ENCODE measurements around the gene COX4I1.

Gene COX4I1

GRCh38 chr16:85820604-85821372 lies 21.3 kb downstream of the COX4I1 start:
- Histone ChIP-seq H3K36me3 (ENCODE audit: control insufficient read depth in 1 of 2, insufficient read depth in 2 of 2, low read length in 2 of 2) (no peaks in the 10 kb centered on the region), H3K27ac (ENCODE audit: low read depth, low read length) (no peak overlapping the region), H3K4me3 (ENCODE audit: low read depth in 1 of 2, low read length in 2 of 2) (no peak overlapping the region), H3K4me1 (ENCODE audit: control insufficient read depth in 1 of 2, insufficient read depth in 2 of 2, low read length in 2 of 2) (peaks cover 4% of the 10 kb centered on the region in 2 donors), H3K27me3 (ENCODE audit: control insufficient read depth in 1 of 2, insufficient read depth in 2 of 2, low read length in 2 of 2) (no peaks in the 10 kb centered on the region), H3K9me3 (ENCODE audit: control insufficient read depth in 1 of 2, low read length in 2 of 2) (no peaks in the 10 kb centered on the region), H3K9ac (ENCODE audit: low read depth in 1 of 2, low read length in 2 of 2) (peak overlapping the region in 1 of 2 donors; percentile 18)

DNA sequence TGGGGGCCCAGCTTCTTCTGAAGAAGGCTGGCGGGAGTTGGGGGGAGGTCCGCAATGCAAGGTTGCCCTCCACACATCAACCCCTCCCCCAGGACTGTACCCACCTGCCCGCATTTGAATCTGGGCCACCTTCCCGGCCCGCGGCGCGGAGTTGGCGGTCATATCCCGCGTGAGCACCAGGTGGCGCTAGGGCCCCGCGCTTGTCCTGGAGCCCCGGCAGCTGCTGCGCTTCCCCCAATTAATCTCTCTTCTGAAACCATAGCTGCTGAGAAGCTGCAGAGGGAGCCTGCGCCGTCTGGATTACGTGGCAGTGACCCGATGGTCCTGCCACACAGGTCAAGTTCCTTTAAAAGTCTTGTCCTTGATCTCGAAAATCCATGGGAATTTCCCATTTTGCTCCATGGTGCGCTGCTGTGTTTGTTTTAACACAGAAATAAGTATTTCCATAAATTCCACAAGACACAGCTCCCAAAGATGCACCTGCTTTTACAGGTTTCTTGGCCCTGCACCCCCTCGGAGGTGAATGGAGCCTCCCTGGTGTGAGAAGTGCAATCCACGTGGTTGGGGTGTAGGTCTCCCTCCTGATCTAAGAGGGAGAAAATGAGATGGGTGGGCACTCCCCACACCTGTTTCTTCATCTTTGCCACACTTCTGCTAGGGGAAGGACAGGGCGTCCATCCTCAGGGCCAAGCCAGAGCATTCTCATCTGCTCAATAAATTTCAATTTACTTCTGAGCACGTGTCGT lies 22.1 kb downstream of the COX4I1 start:
- peaks cover 4% of the 10 kb centered on the region in 2 donors for H3K4me1 ChIP-seq (ENCODE audit: control insufficient read depth in 1 of 2, insufficient read depth in 2 of 2, low read length in 2 of 2)
- H3K9me3 ChIP-seq (ENCODE audit: control insufficient read depth in 1 of 2, low read length in 2 of 2) = no peaks in the 10 kb centered on the region
- H3K27me3 ChIP-seq (ENCODE audit: control insufficient read depth in 1 of 2, insufficient read depth in 2 of 2, low read length in 2 of 2) = no peaks in the 10 kb centered on the region
- no peak overlapping the region for H3K27ac ChIP-seq (ENCODE audit: low read depth, low read length)
- H3K4me3 ChIP-seq (ENCODE audit: low read depth in 1 of 2, low read length in 2 of 2) = no peak overlapping the region
- peak overlapping the region in 1 of 2 donors; percentile 18 for H3K9ac ChIP-seq (ENCODE audit: low read depth in 1 of 2, low read length in 2 of 2)
- no peaks in the 10 kb centered on the region for H3K36me3 ChIP-seq (ENCODE audit: control insufficient read depth in 1 of 2, insufficient read depth in 2 of 2, low read length in 2 of 2)

GRCh38 chr16:85822145-85822544 lies 22.6 kb downstream of the COX4I1 start:
- H3K27ac ChIP-seq (ENCODE audit: low read depth, low read length) = no peak overlapping the region
- no peak overlapping the region for H3K9ac ChIP-seq (ENCODE audit: low read depth in 1 of 2, low read length in 2 of 2)
- no peak overlapping the region for H3K4me3 ChIP-seq (ENCODE audit: low read depth in 1 of 2, low read length in 2 of 2)
- no peaks in the 10 kb centered on the region for H3K9me3 ChIP-seq (ENCODE audit: control insufficient read depth in 1 of 2, low read length in 2 of 2)
- no peaks in the 10 kb centered on the region for H3K36me3 ChIP-seq (ENCODE audit: control insufficient read depth in 1 of 2, insufficient read depth in 2 of 2, low read length in 2 of 2)
- no peaks in the 10 kb centered on the region for H3K27me3 ChIP-seq (ENCODE audit: control insufficient read depth in 1 of 2, insufficient read depth in 2 of 2, low read length in 2 of 2)
- peaks cover 4% of the 10 kb centered on the region in 2 donors for H3K4me1 ChIP-seq (ENCODE audit: control insufficient read depth in 1 of 2, insufficient read depth in 2 of 2, low read length in 2 of 2)

DNA sequence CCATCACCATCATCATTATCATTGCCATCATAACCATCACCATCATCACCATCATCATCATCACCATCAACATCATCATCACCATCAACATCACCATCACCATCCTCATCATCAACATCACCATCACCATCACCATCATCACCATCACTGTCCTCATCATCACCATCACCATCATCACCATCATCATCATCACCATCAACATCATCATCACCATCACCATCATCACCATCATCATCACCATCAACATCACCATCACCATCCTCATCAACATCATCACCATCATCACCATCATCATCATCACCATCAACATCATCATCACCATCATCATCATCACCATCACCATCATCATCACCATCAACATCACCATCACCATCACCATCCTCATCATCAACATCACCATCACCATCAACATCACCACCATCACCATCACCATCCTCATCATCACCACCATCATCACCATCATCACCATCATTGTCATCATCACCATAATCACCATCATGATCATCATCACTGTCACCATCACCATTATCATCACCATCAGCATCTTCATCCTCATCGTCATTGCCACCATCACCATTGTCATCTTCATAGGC lies 23.9 kb downstream of the COX4I1 start:
- H3K9me3 ChIP-seq (ENCODE audit: control insufficient read depth in 1 of 2, low read length in 2 of 2) = no peaks in the 10 kb centered on the region
- H3K27me3 ChIP-seq (ENCODE audit: control insufficient read depth in 1 of 2, insufficient read depth in 2 of 2, low read length in 2 of 2) = no peaks in the 10 kb centered on the region
- H3K9ac ChIP-seq (ENCODE audit: low read depth in 1 of 2, low read length in 2 of 2) = no peak overlapping the region
- H3K4me3 ChIP-seq (ENCODE audit: low read depth in 1 of 2, low read length in 2 of 2) = no peak overlapping the region
- no peak overlapping the region for H3K27ac ChIP-seq (ENCODE audit: low read depth, low read length)
- peaks cover 4% of the 10 kb centered on the region in 2 donors for H3K4me1 ChIP-seq (ENCODE audit: control insufficient read depth in 1 of 2, insufficient read depth in 2 of 2, low read length in 2 of 2)
- H3K36me3 ChIP-seq (ENCODE audit: control insufficient read depth in 1 of 2, insufficient read depth in 2 of 2, low read length in 2 of 2) = no peaks in the 10 kb centered on the region

DNA sequence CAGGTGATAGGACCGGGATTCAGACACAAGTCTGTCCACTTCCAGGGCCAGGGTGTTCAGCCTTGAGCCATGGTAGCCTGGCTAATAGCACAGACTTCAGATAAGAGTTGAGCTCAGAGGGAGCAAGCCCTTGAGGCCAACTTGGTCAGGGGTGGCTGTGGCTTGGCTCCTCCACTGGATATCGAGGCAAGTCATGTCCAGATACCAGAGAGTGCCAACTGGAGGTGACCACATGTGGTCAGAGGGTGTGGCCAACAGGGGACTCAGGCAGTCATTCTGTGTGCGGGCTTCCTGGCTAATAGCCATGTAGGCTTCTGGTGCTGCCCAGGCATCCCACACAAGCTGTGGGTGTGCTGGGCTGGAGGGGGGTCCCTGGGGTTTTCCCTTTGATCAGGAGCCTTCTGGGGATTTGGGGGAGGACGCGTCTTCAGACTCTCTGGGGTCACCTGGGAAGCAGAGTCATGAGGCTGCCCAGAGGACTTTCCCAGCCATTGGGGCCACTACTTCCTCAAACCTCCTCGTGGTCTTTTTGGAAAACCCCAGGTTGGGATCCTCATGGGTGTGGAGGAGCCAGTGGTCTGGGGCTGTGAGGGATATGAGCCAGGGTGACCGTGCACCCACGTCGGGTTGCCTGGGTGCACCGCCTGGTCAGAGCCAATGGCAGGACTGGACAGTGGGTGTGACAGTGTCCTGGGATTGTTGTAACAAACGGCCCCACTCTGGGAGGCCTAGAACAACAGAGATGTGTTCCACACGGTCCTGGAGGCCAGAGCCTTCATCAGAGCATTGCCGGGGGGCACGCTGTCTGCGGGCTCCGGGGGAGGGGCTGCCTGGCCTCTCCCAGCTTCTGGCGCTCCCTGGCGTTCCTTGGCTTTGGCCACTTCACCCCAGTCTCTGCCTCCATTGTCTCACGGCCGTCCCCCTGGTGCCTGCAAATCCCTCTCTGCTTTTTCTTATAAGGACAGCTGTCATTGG lies 25.0 kb downstream of the COX4I1 start:
- H3K9me3 ChIP-seq (ENCODE audit: control insufficient read depth in 1 of 2, low read length in 2 of 2) = no peaks in the 10 kb centered on the region
- H3K9ac ChIP-seq (ENCODE audit: low read depth in 1 of 2, low read length in 2 of 2) = no peak overlapping the region
- no peaks in the 10 kb centered on the region for H3K36me3 ChIP-seq (ENCODE audit: control insufficient read depth in 1 of 2, insufficient read depth in 2 of 2, low read length in 2 of 2)
- no peak overlapping the region for H3K27ac ChIP-seq (ENCODE audit: low read depth, low read length)
- no peak overlapping the region for H3K4me3 ChIP-seq (ENCODE audit: low read depth in 1 of 2, low read length in 2 of 2)
- H3K27me3 ChIP-seq (ENCODE audit: control insufficient read depth in 1 of 2, insufficient read depth in 2 of 2, low read length in 2 of 2) = no peaks in the 10 kb centered on the region
- H3K4me1 ChIP-seq (ENCODE audit: control insufficient read depth in 1 of 2, insufficient read depth in 2 of 2, low read length in 2 of 2) = peaks cover 4% of the 10 kb centered on the region in 2 donors

DNA sequence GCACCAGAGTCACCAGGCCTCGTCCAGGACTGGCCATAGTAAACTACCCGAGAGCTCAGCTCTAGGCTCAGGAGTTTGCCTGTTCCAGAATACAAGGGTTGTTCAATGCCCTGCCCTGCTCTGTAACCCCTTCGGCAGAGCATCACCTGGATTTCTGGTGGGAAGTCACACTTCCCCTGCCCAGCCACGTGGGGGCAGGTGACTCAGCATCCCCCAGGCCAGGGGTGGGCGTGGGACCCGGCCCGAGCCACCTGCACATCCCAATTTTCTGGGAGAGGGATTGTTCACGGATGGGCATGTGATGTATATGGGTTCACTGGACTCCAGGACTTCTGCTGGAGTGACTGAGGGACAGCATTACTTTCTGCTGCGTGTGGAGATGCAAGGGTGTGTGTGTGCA lies 25.8 kb downstream of the COX4I1 start:
- no peaks in the 10 kb centered on the region for H3K9me3 ChIP-seq (ENCODE audit: control insufficient read depth in 1 of 2, low read length in 2 of 2)
- H3K27me3 ChIP-seq (ENCODE audit: control insufficient read depth in 1 of 2, insufficient read depth in 2 of 2, low read length in 2 of 2) = no peaks in the 10 kb centered on the region
- no peak overlapping the region for H3K4me3 ChIP-seq (ENCODE audit: low read depth in 1 of 2, low read length in 2 of 2)
- H3K9ac ChIP-seq (ENCODE audit: low read depth in 1 of 2, low read length in 2 of 2) = no peak overlapping the region
- H3K36me3 ChIP-seq (ENCODE audit: control insufficient read depth in 1 of 2, insufficient read depth in 2 of 2, low read length in 2 of 2) = no peaks in the 10 kb centered on the region
- peaks cover 4% of the 10 kb centered on the region in 2 donors for H3K4me1 ChIP-seq (ENCODE audit: control insufficient read depth in 1 of 2, insufficient read depth in 2 of 2, low read length in 2 of 2)
- no peak overlapping the region for H3K27ac ChIP-seq (ENCODE audit: low read depth, low read length)

DNA sequence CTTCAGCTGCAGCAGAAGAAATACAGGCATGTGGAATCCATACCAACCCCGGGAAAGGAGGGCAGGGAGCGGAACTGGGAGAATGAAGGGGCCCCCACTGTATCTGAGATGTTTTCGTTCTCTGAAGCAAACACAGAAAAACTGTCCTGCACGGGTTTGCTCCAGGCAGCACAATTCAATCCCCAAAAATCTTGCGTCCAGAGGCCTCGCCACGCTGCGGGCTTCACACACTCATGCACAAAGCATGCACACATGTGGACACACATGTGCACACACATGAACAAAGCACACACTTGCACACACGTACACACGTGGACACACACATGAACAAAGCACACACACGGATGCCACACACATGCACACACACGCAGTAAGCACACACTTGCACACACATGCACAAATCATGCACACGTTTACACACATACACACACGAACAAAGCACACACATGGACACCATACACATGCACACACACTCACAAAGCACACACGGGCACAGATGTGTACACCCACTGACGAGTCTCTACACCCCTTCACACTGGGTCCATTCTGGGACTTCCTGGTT lies 27.3 kb downstream of the COX4I1 start:
- Histone ChIP-seq H3K4me3 (ENCODE audit: low read depth in 1 of 2, low read length in 2 of 2) (no peak overlapping the region), H3K36me3 (ENCODE audit: control insufficient read depth in 1 of 2, insufficient read depth in 2 of 2, low read length in 2 of 2) (no peaks in the 10 kb centered on the region), H3K27ac (ENCODE audit: low read depth, low read length) (no peak overlapping the region), H3K9me3 (ENCODE audit: control insufficient read depth in 1 of 2, low read length in 2 of 2) (no peaks in the 10 kb centered on the region), H3K27me3 (ENCODE audit: control insufficient read depth in 1 of 2, insufficient read depth in 2 of 2, low read length in 2 of 2) (no peaks in the 10 kb centered on the region), H3K9ac (ENCODE audit: low read depth in 1 of 2, low read length in 2 of 2) (no peak overlapping the region), H3K4me1 (ENCODE audit: control insufficient read depth in 1 of 2, insufficient read depth in 2 of 2, low read length in 2 of 2) (peaks cover 0 to 1% of the 10 kb centered on the region in 2 donors)

- Histone ChIP-seq H3K9ac (ENCODE audit: low read depth in 1 of 2, low read length in 2 of 2) (no peak overlapping the region), H3K27me3 (ENCODE audit: control insufficient read depth in 1 of 2, insufficient read depth in 2 of 2, low read length in 2 of 2) (peaks cover 0 to 3% of the 10 kb centered on the region in 2 donors)
These were observed 28.7 kb downstream of the COX4I1 start for GRCh38 chr16:85828166-85828565.

GRCh38 chr16:85829171-85829719 lies 29.8 kb downstream of the COX4I1 start:
- Histone ChIP-seq H3K27me3 (ENCODE audit: control insufficient read depth in 1 of 2, insufficient read depth in 2 of 2, low read length in 2 of 2) (peaks cover 0 to 5% of the 10 kb centered on the region in 2 donors), H3K9me3 (ENCODE audit: control insufficient read depth in 1 of 2, low read length in 2 of 2) (no peaks in the 10 kb centered on the region), H3K36me3 (ENCODE audit: control insufficient read depth in 1 of 2, insufficient read depth in 2 of 2, low read length in 2 of 2) (no peaks in the 10 kb centered on the region), H3K4me1 (ENCODE audit: control insufficient read depth in 1 of 2, insufficient read depth in 2 of 2, low read length in 2 of 2) (no peaks in the 10 kb centered on the region), H3K9ac (ENCODE audit: low read depth in 1 of 2, low read length in 2 of 2) (no peak overlapping the region), H3K4me3 (ENCODE audit: low read depth in 1 of 2, low read length in 2 of 2) (no peak overlapping the region), H3K27ac (ENCODE audit: low read depth, low read length) (no peak overlapping the region)

More at GRCh38 chr16:85828166-85828565, 28.7 kb downstream of the COX4I1 start:
- Histone ChIP-seq H3K36me3 (ENCODE audit: control insufficient read depth in 1 of 2, insufficient read depth in 2 of 2, low read length in 2 of 2) (no peaks in the 10 kb centered on the region), H3K9me3 (ENCODE audit: control insufficient read depth in 1 of 2, low read length in 2 of 2) (no peaks in the 10 kb centered on the region), H3K27ac (ENCODE audit: low read depth, low read length) (no peak overlapping the region), H3K4me1 (ENCODE audit: control insufficient read depth in 1 of 2, insufficient read depth in 2 of 2, low read length in 2 of 2) (no peaks in the 10 kb centered on the region), H3K4me3 (ENCODE audit: low read depth in 1 of 2, low read length in 2 of 2) (no peak overlapping the region)
